HCT116 (cell line): Measurements from ENCODE around the gene TET3.

ENCODE experiments used
- CEBPB ChIP-seq: IDR thresholded peaks from 2 replicates; pipeline ENCODE4 v1.6.1; 2012; ENCODE audit warnings: low read depth
- POLR2A ChIP-seq: IDR thresholded peaks from 2 replicates; pipeline ENCODE4 v1.7.0; 2011; ENCODE audit warnings: borderline replicate concordance; ENCODE audit not compliant: insufficient read depth, insufficient read length; ENCODE audit errors: extremely low read depth
- TF ChIP-seq, protein P1 (sequence below), 3 experiments: fragments of 200-600 bp in 1 of 3; sonication (generic) in 1 of 3; IDR thresholded peaks in 2 of 3; conservative IDR thresholded peaks in 1 of 3; 2 replicates each; pipeline ENCODE4 v1.5.1; 2012 to 2017; ENCODE audit warnings: low read depth in 2 of 3, low read length in 2 of 3, antibody characterized with exemption in 1 of 3, borderline replicate concordance in 1 of 3, control low read depth in 1 of 3, mild to moderate bottlenecking in 1 of 3, mixed read lengths in 1 of 3, mixed run types in 1 of 3, moderate library complexity in 1 of 3; ENCODE audit not compliant: insufficient read depth in 1 of 3

GRCh38 chr2:73975731-73976130 lies 9.0 kb upstream of the TET3 start:
- TF ChIP-seq POLR2A (no peak), CEBPB (no peak)
- TF ChIP-seq, protein P1, sequence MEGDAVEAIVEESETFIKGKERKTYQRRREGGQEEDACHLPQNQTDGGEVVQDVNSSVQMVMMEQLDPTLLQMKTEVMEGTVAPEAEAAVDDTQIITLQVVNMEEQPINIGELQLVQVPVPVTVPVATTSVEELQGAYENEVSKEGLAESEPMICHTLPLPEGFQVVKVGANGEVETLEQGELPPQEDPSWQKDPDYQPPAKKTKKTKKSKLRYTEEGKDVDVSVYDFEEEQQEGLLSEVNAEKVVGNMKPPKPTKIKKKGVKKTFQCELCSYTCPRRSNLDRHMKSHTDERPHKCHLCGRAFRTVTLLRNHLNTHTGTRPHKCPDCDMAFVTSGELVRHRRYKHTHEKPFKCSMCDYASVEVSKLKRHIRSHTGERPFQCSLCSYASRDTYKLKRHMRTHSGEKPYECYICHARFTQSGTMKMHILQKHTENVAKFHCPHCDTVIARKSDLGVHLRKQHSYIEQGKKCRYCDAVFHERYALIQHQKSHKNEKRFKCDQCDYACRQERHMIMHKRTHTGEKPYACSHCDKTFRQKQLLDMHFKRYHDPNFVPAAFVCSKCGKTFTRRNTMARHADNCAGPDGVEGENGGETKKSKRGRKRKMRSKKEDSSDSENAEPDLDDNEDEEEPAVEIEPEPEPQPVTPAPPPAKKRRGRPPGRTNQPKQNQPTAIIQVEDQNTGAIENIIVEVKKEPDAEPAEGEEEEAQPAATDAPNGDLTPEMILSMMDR (IDR thresholded peaks at IDR 0.05 in 2 of 3, conservative IDR thresholded peaks at IDR 0.05 in 1 of 3; ENCODE audit: borderline replicate concordance in 1 of 3, insufficient read depth in 1 of 3, low read depth in 2 of 3, low read length in 2 of 3): no peak
